Non-pigmented ciliary epithelial cell (primary cell): ENCODE data around the gene KRT33B.

Experiments used
- DNase-seq: peaks from one replicate; pipeline ENCODE4 v3.0.0-alpha.2; 2010; ENCODE audit warnings: low read depth

KRT33B gene

GRCh38 chr17:41324180-41325075, 45.2 kb downstream of the KRT33B start:
- no peak for DNase-seq

- DNase-seq, result no peak
These were observed 46.4 kb downstream of the KRT33B start for GRCh38 chr17:41322903-41323895.

- DNase-seq, result peak; percentile 35
These were observed 47.3 kb downstream of the KRT33B start for GRCh38 chr17:41322094-41322902.

GRCh38 chr17:41318231-41318630, 51.4 kb downstream of the KRT33B start:
- DNase-seq, result no peak

- no peak for DNase-seq
These were observed 53.7 kb downstream of the KRT33B start for GRCh38 chr17:41315814-41316445.

- no peak for DNase-seq
These were observed 54.3 kb downstream of the KRT33B start, which contains the start of gene KRTAP17-1 for GRCh38 chr17:41315204-41315794. KRTAP17-1 (minus strand) TSS chr17:41315710; CDS start chr17:41315650, 60 bp downstream.
